ENCODE data around the gene ZNF684.

DNA sequence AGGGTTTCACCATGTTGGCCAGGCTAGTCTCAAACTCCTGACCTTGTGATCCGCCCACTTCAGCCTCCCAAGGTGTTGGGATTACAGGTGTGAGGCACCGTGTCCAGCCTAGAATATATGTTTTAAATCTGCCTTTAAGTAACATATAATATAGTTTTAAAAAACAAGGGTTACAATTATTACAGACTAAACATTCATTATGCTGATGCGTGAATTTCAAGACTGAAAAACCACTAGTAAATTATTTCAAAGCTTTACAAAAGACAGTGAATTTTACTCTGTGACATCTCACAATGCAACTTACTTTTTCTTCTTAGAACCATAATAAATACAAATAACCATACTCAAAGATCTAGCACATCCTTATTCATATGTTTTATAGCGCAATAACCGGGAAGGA is 24.7 kb downstream of the ZNF684 start:
- TF ChIP-seq EGR1 (IDR thresholded peaks at IDR 0.05), result no peak
- no peak for TF ChIP-seq RAD21 (IDR thresholded peaks at IDR 0.05; ENCODE audit: low read depth)
- TF ChIP-seq ZBTB7A (IDR thresholded peaks at IDR 0.05; ENCODE audit: low read depth), result no peak
- TF ChIP-seq, protein P1, sequence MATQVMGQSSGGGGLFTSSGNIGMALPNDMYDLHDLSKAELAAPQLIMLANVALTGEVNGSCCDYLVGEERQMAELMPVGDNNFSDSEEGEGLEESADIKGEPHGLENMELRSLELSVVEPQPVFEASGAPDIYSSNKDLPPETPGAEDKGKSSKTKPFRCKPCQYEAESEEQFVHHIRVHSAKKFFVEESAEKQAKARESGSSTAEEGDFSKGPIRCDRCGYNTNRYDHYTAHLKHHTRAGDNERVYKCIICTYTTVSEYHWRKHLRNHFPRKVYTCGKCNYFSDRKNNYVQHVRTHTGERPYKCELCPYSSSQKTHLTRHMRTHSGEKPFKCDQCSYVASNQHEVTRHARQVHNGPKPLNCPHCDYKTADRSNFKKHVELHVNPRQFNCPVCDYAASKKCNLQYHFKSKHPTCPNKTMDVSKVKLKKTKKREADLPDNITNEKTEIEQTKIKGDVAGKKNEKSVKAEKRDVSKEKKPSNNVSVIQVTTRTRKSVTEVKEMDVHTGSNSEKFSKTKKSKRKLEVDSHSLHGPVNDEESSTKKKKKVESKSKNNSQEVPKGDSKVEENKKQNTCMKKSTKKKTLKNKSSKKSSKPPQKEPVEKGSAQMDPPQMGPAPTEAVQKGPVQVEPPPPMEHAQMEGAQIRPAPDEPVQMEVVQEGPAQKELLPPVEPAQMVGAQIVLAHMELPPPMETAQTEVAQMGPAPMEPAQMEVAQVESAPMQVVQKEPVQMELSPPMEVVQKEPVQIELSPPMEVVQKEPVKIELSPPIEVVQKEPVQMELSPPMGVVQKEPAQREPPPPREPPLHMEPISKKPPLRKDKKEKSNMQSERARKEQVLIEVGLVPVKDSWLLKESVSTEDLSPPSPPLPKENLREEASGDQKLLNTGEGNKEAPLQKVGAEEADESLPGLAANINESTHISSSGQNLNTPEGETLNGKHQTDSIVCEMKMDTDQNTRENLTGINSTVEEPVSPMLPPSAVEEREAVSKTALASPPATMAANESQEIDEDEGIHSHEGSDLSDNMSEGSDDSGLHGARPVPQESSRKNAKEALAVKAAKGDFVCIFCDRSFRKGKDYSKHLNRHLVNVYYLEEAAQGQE (IDR thresholded peaks at IDR 0.05; ENCODE audit: low read depth), result no peak
- TF ChIP-seq TAF1 (IDR thresholded peaks at IDR 0.05; ENCODE audit: low read depth), result no peak
- TF ChIP-seq FOXM1 (IDR thresholded peaks at IDR 0.05; ENCODE audit: borderline replicate concordance, low read depth), result no peak
- no peak for TF ChIP-seq NFIC (IDR thresholded peaks at IDR 0.05)
- no peak for TF ChIP-seq YY1 (IDR thresholded peaks at IDR 0.05; ENCODE audit: low read depth)
- no peak for TF ChIP-seq CEBPB (IDR thresholded peaks at IDR 0.05)
- TF ChIP-seq EP300 (IDR thresholded peaks at IDR 0.05; ENCODE audit: borderline replicate concordance), result no peak
- no peak for TF ChIP-seq TCF12 (IDR thresholded peaks at IDR 0.05; ENCODE audit: low read depth)
